Hematopoietic multipotent progenitor cell treated with erythropoietin and hydrocortisone succinate and interleukin-3 and kit ligand, for 4 days (in vitro differentiated cells): ENCODE data around the gene OR52A1.
"Not testable (repeated sequence)": the region's sequence is repeated elsewhere in the genome, so short reads cannot be mapped to it uniquely, and the experiment has no call there.

Experiments used
- DNase-seq: peaks from one replicate; pipeline ENCODE4 v3.0.0-alpha.2; 2015

The OR52A1 gene

DNA sequence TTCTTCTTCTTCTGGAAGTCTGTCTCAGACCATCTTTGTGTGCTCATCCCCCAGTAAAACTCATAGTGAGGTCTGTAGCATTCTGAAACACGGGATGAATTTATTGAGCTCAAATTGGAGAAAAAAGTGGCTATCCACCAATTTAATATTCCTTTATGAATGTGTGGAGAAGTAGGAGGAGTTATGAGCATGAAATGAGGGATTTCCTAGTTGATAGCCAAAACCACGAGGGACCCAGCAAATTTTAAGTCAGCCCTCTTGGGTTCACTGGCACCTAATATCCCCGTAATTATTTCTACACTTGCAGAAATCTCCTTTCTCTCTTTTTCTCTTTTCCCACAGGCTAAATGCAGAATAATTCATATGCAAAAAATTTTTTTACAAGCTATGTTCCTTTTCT, at the start of gene OR52A1:
Gene OR52A1, minus strand, starts transcription at position 101 of the 400 bp plus-strand sequence. CDS start 2,388 bp downstream, outside the sequence.
- DNase-seq, result no peak

DNA sequence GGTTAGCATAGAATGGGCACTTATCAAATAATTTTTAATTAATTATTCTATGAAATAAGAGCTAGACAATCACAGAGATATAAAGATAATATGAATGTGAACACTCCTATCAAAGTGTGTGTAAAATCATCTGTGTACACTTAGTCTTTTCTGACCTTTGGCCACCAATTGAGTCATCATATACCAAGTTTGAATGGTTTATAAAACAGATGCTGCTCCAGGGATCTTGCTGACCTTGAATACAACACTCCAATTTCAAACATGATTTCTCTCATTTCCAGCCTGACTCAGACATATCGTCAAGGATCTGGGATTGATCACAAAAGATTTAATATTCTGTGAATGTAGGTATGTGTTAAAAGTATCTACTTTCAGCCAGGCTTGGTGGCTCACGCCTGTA, 48.8 kb upstream of the OR52A1 start:
- no peak for DNase-seq

DNA sequence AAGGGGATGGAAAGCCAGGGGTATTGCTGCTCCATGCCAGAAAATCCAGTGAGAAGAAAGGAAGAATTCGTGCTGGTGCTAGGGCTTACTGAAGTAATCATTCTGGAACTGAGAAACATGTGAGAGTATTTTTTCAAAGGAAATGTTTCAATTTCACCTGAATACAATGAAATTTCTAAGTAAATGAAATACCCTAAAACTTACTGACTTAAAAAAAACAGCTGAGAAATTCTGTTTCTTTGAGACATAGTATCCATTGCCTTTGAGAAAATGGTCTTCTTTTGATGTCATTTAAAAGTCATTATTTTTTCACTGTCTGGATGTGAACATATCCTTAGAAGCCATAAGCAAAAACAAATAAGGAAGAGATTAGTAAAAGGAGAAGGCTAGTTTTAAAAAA, 46.0 kb upstream of the OR52A1 start, which contains the start of gene OR51V1:
Gene OR51V1, minus strand, starts transcription at position 101 of the 400 bp plus-strand sequence. Its CDS starts 0 bp downstream, at position 101.
- DNase-seq, result no peak

DNA sequence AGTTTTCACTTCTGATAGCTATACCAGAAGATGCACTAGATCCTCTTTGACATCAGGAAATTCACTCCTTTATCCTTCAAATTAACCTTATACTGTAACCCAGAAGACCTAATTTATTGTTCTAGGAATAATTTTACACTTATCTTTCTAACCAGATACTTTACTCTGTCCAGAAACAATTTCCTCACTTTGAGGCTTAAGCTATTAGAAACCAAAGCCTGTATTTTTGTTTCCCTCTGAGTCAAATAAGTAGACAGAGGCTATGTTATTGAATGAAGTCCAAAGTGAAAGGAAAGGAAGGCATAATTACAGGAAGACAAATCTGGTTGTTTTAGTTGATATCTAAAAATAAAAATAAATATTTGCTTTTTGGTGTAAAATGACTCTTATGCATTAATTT, 43.7 kb upstream of the OR52A1 start:
- DNase-seq, result no peak

DNA sequence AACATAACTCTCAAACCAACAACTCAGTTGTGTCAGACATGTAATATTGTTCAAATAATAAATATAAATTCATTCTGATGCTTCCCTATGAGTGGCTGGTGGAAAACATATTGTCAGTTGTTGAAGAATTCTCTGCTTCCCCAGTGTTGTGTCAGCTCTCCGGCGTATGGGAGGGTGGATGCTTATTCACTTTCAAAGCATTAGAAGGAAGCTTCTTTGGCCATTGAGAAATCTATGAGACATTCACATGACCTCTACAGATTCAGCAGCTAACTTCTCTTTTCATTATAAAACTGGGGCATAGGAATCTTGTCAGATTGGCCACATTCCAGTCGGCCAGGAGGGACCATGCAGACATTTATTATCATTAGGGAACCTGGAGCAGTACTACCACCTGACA, 43.0 kb upstream of the OR52A1 start:
- peak; percentile 25 for DNase-seq

DNA sequence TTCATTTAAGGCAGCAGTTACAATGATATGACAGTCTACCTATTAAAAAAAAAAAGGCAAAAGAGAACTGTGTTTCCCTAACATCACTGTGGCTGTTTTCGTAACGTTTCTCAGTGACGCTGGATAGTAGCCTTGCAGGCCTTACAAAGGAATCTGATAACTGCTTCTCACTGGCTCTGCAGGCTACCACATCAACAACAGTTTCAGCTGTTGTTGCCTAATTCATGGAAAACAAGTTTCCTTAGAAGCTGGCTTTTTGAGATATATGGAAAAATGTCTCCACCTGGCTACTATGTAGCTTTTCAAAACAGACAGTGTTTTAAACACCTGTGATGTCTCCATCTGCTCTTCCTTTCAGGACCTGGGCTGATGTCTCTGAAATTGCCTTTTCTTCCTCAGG, 42.2 kb upstream of the OR52A1 start:
- DNase-seq, result no peak

DNA sequence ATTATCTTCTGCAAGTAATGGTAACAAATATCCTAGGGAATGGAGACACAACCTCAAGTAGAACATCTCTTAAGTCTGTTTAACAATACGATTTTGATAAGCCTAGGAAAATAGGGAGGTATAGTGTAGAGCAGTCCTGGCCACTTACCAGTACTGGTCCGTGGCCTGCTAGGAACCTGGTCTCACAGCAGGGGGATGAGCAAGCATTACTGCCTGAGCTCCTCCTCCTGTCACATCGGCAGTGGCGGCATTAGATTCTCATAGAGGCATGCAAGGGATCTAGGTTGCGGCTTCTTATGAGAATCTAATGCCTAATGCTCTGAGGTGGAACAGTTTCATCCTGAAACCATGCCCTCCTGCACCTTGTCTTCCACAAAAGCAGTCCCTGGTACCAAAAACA, 41.5 kb upstream of the OR52A1 start:
- DNase-seq, result no peak

DNA sequence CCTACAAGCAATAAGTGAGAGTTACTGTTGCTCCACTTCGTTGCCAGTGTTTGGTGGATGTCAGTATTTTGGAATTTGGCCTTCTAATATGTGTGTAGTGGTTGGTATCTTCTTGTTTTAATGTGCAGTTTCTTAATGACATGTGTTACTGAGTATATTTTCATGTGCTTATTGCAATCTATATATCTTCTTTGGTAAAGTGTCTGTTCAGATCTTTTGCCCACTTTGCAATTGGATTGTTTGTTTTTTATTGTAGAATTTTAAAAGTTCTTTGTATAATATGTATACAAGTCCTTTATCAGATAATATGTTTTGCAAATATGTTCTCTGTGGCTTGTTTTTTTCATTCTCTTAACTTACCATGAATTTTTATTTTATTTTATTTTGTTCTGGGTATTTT, 38.2 kb upstream of the OR52A1 start:
- DNase-seq, result no peak

DNA sequence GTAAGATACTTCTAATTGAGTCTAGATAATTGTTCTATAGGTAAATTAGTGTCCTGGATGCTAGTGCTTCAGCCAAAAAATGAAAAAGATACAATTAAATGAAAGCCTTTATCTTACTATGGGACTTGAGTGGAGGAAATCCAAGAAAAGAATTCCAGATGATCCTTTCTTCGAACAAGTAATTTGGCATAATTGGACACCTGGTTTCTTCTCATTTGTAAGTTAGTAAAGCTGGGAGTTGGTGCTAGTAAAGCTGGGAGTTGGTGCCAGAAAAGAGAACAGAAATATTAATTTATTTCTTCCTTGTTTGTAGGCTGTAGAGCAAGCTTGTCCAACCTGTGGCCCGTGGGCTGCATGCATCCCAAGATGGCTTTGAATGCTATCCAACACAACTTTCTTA, 33.6 kb upstream of the OR52A1 start:
- DNase-seq, result no peak

DNA sequence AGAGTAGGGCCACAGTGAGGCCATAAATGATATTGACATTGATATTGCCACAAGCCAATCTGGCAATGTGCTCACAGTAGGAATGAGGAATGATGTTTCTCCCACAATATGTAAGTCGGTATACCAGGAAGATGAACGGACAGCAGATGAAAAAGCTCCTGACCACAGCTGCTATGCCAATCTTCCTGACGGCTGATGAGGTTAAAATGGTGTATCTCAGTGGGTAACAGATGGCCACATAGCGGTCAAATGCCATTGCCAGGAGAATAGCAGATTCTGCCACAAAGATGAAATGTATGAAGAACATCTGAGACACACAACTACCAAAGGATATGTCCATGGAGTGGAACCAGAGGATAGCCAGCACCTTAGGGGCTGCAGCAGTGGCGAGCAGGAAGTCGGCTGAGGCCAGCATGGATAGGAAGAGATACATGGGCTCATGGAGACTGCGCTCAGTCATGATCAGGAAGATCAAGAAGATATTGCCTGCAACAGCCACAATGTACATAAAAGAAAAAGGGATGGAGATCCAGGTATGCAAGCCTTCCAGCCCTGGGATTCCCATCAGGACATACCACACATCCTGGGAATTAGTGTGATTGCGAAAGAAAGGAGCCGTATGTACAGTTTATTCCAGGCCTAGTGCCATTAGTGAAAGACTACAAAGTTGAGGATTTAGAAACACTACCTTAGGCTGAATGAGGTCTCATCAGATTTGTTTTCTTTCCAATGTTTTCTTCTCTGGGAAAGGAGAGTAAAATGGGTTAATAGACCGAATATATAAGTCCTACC, 23.7 kb upstream of the OR52A1 start:
- no peak for DNase-seq

DNA sequence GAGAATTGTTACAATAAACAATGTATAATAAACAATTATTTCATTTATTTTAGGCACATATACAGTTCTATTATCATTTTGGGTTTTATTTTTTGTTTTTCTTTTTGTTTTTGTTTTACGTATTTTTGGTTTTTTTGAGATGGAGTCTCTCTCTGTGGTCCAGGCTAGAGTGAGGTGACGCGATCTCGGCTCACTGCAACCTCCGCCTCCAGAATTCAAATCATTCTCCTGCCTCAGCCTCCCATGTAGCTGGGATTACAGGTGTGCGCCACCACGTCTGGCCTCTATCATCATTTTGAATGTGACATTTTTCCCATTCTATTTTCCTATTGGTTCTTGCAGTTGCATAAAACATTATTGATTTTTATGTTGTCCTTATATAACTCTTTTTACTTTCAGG, 20.4 kb upstream of the OR52A1 start:
- no peak for DNase-seq

DNA sequence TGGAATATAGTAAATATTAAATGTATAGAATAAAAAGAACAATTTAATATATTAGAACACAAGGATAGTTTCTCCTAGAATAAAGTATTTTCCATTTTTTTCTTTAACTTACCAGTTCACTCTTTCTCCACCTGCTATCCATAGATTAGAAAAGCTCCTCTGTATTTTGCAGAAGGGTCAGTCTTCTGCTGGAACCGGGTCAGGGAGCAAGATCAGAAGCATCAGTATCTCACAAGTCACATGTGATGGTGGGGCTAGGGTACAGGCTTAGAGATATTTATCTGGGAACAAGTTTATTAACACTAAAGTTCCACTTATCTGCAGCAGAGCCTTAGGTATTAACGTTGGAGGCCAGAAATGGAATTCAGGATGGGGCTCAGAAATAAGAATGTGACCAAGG, 17.3 kb upstream of the OR52A1 start:
- no peak for DNase-seq

DNA sequence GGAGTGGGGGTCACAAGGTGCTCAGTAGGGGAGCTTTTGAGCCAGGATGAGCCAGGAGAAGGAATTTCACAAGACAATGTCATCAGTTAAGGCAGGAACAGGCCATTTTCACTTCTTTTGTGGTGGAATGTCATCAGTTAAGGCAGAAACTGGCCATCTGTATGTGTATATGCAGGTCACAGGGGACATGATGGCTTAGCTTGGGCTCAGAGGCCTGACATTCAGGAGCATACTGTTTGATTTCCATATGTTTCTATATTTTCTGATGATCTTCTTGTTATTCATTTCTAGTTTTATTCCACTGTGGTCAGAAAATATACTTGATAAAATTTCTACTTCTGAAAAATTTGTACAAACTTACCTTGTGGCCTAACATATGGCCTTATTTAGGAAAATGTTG, 11.3 kb upstream of the OR52A1 start:
- DNase-seq, result not testable (repeated sequence)

DNA sequence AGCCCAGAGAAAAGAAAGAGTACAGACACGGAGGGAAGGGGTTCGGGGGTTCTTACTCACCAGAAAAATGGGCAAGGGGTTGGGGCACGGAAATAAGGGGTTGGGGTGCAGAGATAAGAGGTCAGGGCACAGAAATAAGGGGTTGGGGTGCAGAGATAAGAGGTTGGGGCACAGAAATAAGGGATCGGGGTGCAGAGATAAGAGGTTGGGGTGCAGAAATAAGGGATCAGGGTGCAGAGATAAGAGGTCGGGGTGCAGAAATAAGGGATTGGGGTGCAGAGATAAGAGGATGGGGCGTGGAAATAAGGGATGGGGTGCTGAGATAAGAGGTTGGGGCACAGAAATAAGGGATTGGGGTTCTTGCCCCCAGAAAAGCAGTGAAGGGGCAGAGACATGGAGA, 10.2 kb upstream of the OR52A1 start:
- DNase-seq, result not testable (repeated sequence)

DNA sequence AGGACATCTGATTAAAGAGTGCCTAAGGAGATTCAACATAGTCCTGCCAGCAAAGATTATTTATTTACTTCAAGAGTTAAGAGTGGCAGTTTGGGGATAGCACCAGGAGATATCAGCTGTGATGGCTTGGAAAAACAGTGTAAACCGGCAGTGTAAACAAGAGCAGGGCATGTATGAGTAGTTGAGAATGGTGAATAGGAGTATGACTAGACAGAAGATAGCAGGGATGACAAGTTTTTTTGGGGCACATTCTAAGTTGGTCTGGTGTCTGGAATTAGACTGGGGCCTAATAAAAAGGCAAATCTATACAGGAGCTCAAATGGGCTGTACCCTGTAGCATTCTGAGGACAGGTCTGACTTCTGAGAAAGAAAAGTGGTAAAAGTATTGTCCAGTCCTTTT, 6.5 kb upstream of the OR52A1 start:
- not testable (repeated sequence) for DNase-seq

DNA sequence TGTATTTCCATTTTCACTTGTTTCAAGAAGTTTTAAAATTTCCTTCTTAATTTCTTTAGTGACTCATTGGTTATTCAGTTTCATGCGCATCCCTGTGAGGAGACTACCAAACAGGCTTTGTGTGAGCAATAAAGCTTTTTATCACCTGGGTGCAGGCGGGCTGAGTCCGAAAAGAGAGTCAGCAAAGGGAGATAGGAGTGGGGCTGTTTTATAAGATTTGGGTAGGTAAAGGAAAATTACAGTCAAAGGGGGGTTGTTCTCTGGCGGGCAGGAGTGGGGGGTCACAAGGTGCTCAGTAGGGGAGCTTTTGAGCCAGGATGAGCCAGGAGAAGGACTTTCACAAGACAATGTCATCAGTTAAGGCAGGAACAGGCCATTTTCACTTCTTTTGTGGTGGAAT, 5.7 kb upstream of the OR52A1 start:
- DNase-seq, result not testable (repeated sequence)

DNA sequence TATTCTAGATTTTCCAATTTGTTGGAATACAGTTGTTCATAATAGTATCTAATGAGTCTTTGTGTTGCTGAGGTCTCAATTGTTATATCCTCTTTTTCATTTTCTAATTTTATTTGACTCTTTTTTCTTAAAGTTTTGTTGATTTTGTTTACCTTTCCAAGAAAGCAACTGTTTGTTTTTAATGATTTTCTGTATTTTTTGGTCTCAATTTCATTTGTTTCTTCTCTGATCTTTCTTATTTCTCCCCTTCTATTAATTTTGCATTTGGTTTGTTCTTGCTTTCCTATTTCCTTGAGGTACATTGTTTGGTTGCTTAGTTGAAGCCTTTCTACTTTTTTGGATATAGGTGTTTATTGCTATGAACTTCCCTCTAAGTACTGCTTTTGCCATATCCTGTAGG, 5.2 kb upstream of the OR52A1 start:
- no peak for DNase-seq

DNA sequence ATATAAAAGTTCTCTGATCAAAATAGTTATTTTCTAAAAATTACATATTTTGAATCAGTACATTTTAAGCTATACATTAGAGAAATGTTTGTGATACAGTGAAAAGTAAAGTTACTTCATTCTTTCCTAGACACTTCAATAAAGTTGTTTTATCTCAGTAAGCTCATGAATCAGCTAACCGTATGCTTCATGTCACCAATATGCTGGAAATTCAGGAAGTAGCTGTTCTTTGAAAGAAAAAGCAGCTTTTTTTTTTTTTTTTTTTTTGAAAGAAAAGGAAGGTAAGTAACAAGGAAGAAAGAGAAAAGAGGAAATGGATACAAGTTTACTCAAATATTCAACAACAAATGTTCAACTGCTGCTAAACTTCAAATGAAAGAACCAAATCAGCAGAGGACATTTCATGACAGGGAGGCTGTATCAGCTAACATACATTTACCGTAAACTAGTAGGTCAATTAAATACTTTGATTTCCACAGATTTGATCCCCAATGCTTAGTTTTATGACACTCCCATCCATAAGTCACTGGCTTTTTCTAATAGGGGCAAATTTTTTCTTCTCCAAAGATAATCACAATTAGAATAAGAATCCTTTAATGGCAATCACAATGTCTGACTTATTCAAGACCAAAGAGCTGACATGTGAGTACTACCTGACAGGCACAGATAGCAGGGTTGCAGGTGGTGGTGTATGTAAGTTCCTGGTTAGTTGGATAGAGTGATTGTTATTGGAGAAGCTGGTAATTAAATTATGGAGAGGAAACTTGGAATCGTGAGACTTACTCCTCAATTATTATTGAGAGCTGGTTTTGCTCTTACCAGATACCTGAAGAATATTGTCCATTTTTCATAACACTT, 754 bp downstream of the OR52A1 start:
- DNase-seq, result peak; percentile 58

DNA sequence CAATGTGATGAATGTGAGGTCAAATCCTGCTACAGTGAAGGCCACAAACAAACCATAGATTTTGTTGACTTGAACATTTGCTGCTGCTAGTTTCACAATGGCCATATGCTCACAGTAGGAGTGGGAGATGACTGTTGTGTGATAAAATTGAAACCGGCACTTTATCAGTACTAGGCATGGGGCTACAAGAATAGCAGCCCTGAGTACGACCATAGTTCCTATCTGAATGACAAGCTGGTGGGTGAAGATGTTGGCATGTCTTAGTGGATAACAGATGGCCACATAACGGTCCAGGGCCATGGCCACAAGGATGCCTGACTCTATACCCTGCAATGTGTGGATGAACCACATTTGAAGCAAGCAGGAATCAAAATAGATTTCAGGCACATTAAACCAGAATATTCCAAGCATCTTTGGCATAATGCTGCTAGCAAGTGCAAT, 2.8 kb downstream of the OR52A1 start:
- DNase-seq, result peak; percentile 96

DNA sequence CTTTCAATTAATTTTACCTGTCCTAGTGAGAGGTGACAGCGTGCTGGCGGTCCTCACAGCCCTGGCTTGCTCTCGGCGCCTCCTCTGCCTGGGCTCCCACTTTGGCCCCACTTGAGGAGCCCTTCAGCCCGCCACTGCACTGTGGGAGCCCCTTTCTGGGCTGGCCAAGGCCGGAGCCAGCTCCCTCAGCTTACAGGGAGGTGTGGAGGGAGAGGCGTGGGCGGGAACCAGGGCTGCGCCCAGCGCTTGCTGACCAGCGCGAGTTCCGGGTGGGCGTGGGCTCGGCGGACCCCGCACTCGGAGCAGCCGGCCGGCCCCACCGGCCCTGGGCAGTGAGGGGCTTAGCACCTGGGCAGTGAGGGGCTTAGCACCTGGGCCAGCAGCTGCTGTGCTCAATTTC, 10.4 kb downstream of the OR52A1 start:
- not testable (repeated sequence) for DNase-seq

DNA sequence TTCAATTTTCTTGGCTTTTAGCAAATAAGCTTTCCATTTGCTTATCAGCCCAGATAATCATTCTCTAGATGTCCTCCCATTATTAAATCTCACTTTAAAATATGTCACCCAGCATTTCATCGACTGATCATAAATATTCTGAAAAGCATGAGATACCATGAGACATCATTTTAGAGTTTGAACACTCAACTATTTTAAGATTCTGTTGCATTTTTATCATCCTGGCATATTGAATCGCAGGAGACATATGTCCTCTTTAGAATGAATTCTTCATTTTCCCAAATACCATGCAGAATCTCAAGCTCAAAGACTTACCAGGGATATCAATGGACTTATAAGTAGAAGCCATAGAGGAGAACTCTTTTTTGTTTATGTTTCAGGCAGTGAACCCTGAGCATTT, 16.6 kb downstream of the OR52A1 start, which contains the start of gene OR52A5:
Gene OR52A5, minus strand, starts transcription at position 361 of the 400 bp plus-strand sequence. CDS start 5,714 bp downstream, outside the sequence.
- DNase-seq, result no peak

DNA sequence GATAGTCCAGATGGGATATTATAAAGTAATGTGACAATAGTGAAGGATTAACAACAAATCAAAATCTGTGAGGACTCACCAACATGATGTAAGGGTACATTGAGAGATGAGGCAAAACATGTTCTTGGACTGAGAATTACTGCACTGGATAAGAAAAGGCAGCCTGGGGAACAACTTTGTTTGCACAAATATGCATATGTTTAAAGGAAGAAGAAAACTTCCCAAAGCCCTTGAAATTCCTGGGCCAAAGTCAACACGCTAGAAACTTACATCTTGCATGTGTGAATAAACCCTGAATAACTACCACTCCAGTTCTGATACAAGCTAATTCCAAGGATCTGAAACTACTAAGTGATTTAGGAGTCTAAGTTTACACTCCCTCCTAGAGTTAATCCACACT, 17.5 kb downstream of the OR52A1 start:
- no peak for DNase-seq

DNA sequence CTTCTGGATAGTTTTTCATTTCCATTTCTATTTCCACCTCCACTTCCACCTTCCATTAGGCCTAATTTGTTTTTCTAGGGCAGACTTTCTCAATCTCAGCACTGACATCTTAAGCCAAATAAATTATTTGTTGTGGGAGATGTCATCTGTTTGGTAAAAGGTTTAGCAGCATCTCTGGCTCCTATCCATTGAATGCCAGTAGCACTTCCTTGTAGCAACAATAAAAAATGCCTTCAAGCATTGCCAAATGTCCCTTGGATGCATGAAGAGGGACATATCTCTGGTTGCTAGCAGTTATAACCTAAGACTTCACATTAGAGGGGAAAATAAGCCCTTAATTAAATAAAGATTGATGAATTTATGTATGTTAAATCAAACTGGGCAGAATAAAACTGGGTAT, 18.3 kb downstream of the OR52A1 start:
- DNase-seq, result no peak
